Right lobe of liver (tissue), 6 donors: ENCODE data around the gene EPB41L1. TPM values are rescaled to one million over a fixed set of nuclear protein-coding genes. Genes with fewer than 3 reads are reported as not detected.

Experiments used
- ATAC-seq, 4 donors: fragments of 200-7000 bp; cut with Tn5 transposase; one replicate each; pipeline ENCODE4 v1.9.1; 2020; ENCODE audit warnings: mild to moderate bottlenecking in 4 of 4, moderate library complexity in 4 of 4
- DNase-seq, 3 donors: peaks; one replicate each; pipeline ENCODE4 v3.0.0-alpha.2; 2020
- H3K27ac ChIP-seq, 3 donors: fragments of 200-600 bp; one replicate each; pipeline ENCODE4 v1.8.0; 2022
- H3K27me3 ChIP-seq, 2 donors: fragments of 200-600 bp; one replicate each; pipeline ENCODE4 v1.8.0; 2022
- H3K36me3 ChIP-seq, 4 donors: fragments of 200-600 bp; sonication (generic) in 1 of 4; one replicate each; pipeline versions ENCODE4 v1.5.1 to v1.8.0; 2017 to 2022; ENCODE audit warnings: control low read depth in 1 of 4
- H3K4me1 ChIP-seq, 4 donors: fragments of 200-600 bp; sonication (generic) in 1 of 4; one replicate each; pipeline versions ENCODE4 v1.5.1 to v1.8.0; 2017 to 2022; ENCODE audit warnings: control low read depth in 1 of 4
- H3K4me3 ChIP-seq, 3 donors: fragments of 200-600 bp; one replicate each; pipeline ENCODE4 v1.8.0; 2022
- H3K9me3 ChIP-seq, 4 donors: fragments of 200-600 bp; sonication (generic) in 1 of 4; one replicate each; pipeline versions ENCODE4 v1.5.1 to v1.8.0; 2017 to 2022; ENCODE audit warnings: control low read depth in 1 of 4
- POLR2A ChIP-seq: fragments of 450-650 bp; IDR thresholded peaks from one replicate; pipeline ENCODE4 v1.6.1; 2017; ENCODE audit warnings: antibody characterized with exemption, mild to moderate bottlenecking
- WGBS: methylation state at CpG from one replicate; pipeline ENCODE4 v1.1.6; 2018; ENCODE audit warnings: low coverage, low lambda C conversion rate; ENCODE audit not compliant: insufficient coverage; ENCODE audit errors: missing lambda C conversion rate; 5-methylcytosine and 5-hydroxymethylcytosine counted together
- intact Hi-C, 2 donors: fragments of 100-400 bp; cut with DNase I; formaldehyde crosslinking; loops; one replicate each; pipeline versions ENCODE4 v1.11.2 to v1.14.1; 2022
- total RNA-seq, 6 experiments: library from RNA; depleted of rRNA in 2 of 6; stranded (reverse); fragments of >200 nt in 2 of 6; fragmentation: NEBNext Ultra II Directional in 3 of 6; extraction: Animal tissue kit (Norgen Biotek cat#: 25700) in 3 of 6; gene quantifications; one replicate each; pipeline versions ENCODE4 v1.1.0 to v1.2.4, GENCODE V29; 2016 to 2023
- TF ChIP-seq, protein P1 (sequence below), 4 donors: fragments of 200-600 bp in 3 of 4; fragments of 450-650 bp in 1 of 4; IDR thresholded peaks; one replicate each; pipeline versions ENCODE4 v1.5.1 to v1.8.0; 2016 to 2022; ENCODE audit warnings: antibody characterized with exemption in 4 of 4, mild to moderate bottlenecking in 2 of 4
- donor health status: DM: no; HTN: yes; CAD: no.
- donor health status: DM: no; HTN: no; CAD: no.
- donor health status: DM: no; HTN: no; CAD: no.
- donor health status: DM: no; HTN: yes; CAD: no.
- donor health status: DM: no; HTN: yes; CAD: no.

The EPB41L1 gene
- total RNA-seq, 6 experiments from 2014 or later = 3.1 to 13.2 (median 5.3) TPM

DNA sequence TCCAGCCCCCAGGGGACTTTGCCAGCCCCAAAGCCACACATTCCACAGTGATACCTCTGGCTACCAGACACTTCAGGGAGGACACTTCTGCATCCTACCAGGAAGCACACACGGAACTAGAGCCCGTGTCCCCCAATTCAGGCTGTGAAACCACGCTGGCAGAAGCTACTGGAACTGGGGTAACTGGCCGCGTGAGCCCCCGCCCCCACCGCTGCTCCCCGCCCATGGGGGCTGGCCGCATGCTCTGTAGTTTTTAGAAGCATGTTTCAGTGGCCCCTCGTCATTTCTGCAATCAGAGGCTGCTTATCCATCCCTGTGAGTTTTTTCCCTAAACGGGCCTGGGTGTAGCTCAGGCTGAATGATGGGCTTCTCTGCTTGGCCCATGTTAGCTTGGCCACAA, 53.1 kb downstream of the EPB41L1 start:
- WGBS = no CpG with 5 or more reads among the region's 11 CpGs
- H3K27me3 ChIP-seq = no peaks in the 10 kb centered on the region
- no peaks in the 10 kb centered on the region for H3K9me3 ChIP-seq
- H3K27ac ChIP-seq = no peak overlapping the region
- intact Hi-C loops = loop anchor here (5.0 kb wide), 2 partner anchors 235 to 240 kb away; no protein-coding TSS in a partner anchor
- H3K4me3 ChIP-seq = no peak overlapping the region
- no peaks in the 10 kb centered on the region for H3K36me3 ChIP-seq
- TF ChIP-seq, protein P1, sequence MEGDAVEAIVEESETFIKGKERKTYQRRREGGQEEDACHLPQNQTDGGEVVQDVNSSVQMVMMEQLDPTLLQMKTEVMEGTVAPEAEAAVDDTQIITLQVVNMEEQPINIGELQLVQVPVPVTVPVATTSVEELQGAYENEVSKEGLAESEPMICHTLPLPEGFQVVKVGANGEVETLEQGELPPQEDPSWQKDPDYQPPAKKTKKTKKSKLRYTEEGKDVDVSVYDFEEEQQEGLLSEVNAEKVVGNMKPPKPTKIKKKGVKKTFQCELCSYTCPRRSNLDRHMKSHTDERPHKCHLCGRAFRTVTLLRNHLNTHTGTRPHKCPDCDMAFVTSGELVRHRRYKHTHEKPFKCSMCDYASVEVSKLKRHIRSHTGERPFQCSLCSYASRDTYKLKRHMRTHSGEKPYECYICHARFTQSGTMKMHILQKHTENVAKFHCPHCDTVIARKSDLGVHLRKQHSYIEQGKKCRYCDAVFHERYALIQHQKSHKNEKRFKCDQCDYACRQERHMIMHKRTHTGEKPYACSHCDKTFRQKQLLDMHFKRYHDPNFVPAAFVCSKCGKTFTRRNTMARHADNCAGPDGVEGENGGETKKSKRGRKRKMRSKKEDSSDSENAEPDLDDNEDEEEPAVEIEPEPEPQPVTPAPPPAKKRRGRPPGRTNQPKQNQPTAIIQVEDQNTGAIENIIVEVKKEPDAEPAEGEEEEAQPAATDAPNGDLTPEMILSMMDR (IDR thresholded peaks at IDR 0.05) = no peak
- no peak for TF ChIP-seq POLR2A
- ATAC-seq (no peak), DNase-seq (no peak)
- H3K4me1 ChIP-seq = peaks cover 0 to 5% (median 0%) of the 10 kb centered on the region in 4 donors

DNA sequence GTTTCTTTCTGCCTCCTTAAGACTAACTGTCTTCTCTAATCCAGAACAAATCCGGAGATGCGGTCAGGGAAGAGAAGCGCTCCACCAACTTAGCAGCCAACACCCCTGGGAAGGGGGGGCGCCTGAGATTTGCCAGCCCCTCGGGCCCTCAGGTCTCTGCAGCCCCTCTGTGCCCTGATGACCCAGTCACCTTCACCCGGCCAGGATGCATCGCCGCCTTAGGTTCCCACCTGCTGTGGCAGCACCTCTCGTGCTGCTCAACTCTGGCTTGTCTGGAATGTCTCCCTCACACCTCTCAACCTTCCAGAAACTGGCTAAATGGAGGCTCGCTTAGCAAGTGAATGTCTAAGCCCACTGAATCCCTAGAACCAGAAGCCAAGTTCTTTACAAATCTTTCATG, 53.7 kb downstream of the EPB41L1 start:
- H3K4me1 ChIP-seq = no peaks in the 10 kb centered on the region
- no peak overlapping the region for H3K27ac ChIP-seq
- no peaks in the 10 kb centered on the region for H3K9me3 ChIP-seq
- ATAC-seq (no peak), DNase-seq (no peak)
- no peak overlapping the region for H3K4me3 ChIP-seq
- intact Hi-C loops = loop anchor here (5.0 kb wide), 2 partner anchors 234 to 239 kb away; no protein-coding TSS in a partner anchor
- H3K36me3 ChIP-seq = no peaks in the 10 kb centered on the region
- 92% methylated on average over 6 of the region's 10 CpGs for WGBS
- TF ChIP-seq, protein P1 (IDR thresholded peaks at IDR 0.05) = no peak
- TF ChIP-seq POLR2A = no peak
- no peaks in the 10 kb centered on the region for H3K27me3 ChIP-seq

DNA sequence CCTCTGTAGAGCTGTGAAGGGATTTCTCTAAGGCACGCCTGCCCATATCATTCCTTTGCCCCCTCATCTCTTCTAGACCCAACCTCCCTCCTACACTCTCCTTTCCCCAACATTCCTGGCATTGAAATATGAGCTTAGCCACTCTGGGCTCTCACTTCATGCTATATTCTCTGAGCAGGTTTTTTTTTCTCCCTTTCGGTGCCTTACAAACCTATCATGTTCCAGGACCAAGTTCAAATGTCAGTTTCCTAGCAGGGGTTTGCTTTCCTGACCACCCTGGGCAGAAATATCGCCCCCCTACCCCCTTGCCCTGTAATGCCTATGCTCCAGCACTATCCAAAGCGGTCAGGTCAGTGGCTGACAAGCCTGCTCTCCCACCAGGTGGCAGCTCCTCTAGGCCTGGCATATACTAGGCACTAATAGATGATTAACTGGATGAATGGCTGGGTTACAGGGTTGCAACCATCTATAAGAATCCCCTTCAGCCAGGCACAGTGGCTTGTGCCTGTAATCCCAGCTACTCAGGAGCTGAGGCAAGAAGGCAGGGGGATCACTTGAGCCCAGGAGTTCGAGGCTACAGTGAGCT, 56.0 kb downstream of the EPB41L1 start:
- Histone ChIP-seq H3K36me3 (peaks cover 0 to 2% (median 0%) of the 10 kb centered on the region in 4 donors), H3K4me1 (no peaks in the 10 kb centered on the region), H3K27ac (no peak overlapping the region), H3K4me3 (no peak overlapping the region), H3K9me3 (no peaks in the 10 kb centered on the region), H3K27me3 (no peaks in the 10 kb centered on the region)
- DNase-seq (no peak), ATAC-seq (peak in 3 of 4 donors; percentile 32 to 71 (median 50))
- intact Hi-C loops = no loop called here
- 68% methylated on average over 4 of the region's 5 CpGs for WGBS
- TF ChIP-seq, protein P1 (IDR thresholded peaks at IDR 0.05) = peak in 1 of 4 donors; percentile 26
- no peak for TF ChIP-seq POLR2A

DNA sequence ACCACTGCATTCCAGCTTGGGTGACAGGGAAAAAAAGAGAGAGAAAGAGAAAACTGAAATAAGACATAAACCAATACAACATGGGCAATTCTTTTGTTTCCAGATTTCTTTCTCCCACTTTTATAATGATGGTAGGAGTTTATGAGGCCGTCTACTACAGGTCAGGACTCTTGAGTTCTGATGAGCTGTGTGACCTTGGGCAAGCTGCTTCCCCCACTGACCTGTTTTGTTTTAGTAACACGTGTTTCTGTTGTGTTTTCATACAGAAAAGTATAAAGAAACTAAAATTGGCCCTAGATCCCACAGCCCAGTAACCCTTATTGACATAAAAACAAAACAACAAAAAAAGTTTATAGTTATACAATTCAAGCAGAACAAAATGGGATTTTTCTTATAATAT, 58.8 kb downstream of the EPB41L1 start:
- H3K27me3 ChIP-seq = no peaks in the 10 kb centered on the region
- H3K9me3 ChIP-seq = no peaks in the 10 kb centered on the region
- no peak overlapping the region for H3K27ac ChIP-seq
- no peak overlapping the region for H3K4me3 ChIP-seq
- intact Hi-C loops = no loop called here
- no peaks in the 10 kb centered on the region for H3K4me1 ChIP-seq
- peaks cover 0 to 2% (median 0%) of the 10 kb centered on the region in 4 donors for H3K36me3 ChIP-seq
- 58% methylated on average over 2 of the region's 2 CpGs for WGBS
- TF ChIP-seq, protein P1 (IDR thresholded peaks at IDR 0.05) = no peak
- TF ChIP-seq POLR2A = no peak
- DNase-seq (no peak), ATAC-seq (no peak)
